ENCODE data around the gene CHRNB1.
A peak's percentile ranks its signal among the peaks of the same experiment; 100 is the strongest.
"Not testable (repeated sequence)": the region's sequence is repeated elsewhere in the genome, so short reads cannot be mapped to it uniquely, and the experiment has no call there.

Gene CHRNB1

DNA sequence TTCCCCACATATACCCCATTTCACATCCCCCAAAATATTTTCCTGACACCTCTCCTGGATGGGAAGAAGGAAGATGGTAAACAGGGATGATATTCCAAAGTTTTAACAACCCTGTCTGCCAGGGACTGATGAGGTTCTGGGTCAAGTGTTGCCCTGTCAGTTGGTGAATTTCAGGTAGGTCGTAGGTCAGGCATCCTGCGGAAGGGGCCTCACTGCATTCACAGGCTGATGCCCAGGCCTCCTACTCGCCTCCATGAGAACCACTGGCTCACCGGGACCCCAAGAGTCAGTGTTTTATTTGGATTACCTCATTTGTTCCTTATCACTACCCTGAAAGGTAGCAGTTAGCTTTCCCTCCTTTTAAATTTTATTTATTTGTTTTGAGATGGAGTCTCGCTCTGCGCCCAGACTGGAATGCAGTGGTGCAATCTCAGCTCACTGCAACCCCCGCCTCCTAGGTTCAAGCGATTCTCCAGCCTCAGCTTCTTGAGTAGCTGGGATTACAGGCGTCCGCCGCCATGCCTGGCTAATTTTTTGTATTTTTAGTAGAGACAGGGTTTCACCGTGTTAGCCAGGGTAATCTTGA, 24.0 kb downstream of the CHRNB1 start:
- DNase-seq, result no peak

DNA sequence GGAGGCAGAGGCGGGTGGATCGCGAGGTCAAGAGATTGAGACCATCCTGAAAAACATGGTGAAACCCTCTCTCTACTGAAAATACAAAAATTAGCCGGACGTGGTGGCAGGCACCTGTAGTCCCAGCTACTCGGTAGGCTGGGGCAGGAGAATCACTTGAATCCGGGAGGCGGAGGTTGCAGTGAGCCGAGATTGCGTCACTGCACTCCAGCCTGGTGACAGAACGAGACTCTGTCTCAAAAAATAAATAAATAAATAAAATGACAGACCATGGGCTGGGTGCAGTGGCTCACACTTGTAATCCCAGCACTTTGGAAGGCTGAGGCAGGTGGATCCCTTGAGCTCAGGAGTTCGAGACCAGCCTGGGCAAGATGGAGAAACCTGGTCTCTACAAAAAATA, 25.0 kb downstream of the CHRNB1 start:
- not testable (repeated sequence) for DNase-seq

DNA sequence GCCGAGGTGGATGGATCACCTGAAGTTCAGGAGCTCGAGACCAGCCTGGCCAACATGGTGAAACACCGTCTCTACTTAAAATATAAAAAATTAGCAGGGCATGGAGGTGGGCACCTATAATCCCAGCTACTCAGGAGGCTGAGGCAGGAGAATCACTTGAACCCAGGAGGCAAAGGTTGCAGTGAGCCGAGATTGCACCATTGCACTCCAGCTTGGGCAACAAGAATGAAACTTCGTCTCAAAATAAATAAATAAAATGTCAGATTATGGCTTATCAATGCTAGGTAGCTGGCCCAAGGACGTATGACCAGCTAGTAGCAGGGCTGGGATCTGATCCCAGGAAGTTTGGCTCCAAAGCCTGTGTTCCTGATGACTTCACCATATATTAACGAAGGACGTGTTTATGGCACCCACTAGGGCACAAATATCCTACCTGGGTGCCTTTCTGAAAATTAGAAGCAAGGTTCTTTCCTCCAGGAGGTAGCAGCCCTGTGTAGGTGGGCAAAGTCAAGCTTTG, 25.7 kb downstream of the CHRNB1 start:
- not testable (repeated sequence) for DNase-seq

DNA sequence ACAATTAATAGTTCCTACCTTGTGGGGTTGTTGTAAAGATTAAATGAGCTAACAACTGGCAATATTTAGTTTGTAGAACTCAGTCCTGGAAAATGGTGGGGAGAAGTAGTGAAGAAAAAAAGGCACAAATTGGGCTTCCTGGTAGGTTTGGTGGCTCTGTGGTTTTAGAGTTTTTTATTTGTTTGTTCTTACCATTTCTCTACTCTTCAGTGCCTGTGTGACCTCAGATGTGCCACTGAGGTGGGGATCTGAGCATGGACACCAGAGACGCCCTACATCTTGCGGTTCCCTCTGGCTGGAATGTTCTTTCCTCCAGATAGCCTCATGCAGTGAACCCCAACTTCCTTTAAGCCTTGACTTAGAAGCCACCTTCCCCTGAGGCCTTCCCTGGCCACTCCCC, 26.9 kb downstream of the CHRNB1 start:
- DNase-seq, result no peak

DNA sequence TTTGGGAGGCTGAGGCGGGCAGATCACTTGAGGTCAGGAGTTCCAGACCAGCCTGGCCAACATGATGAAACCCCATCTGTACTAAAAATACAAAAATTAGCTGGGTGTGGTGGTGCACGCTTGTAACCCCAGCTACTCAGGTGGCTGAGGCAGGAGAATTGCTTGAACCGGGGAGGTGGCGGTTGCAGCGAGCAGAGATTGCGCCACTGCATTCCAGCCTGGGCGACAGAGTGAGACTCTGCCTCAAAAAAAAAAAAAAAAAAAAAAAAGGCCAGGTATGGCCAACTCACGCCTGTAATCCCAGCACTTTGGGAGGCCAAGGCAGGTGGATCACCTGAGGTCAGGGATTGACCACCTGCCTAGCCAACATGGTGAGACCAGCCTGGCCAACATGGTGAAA, 29.9 kb downstream of the CHRNB1 start:
- DNase-seq, result not testable (repeated sequence)

DNA sequence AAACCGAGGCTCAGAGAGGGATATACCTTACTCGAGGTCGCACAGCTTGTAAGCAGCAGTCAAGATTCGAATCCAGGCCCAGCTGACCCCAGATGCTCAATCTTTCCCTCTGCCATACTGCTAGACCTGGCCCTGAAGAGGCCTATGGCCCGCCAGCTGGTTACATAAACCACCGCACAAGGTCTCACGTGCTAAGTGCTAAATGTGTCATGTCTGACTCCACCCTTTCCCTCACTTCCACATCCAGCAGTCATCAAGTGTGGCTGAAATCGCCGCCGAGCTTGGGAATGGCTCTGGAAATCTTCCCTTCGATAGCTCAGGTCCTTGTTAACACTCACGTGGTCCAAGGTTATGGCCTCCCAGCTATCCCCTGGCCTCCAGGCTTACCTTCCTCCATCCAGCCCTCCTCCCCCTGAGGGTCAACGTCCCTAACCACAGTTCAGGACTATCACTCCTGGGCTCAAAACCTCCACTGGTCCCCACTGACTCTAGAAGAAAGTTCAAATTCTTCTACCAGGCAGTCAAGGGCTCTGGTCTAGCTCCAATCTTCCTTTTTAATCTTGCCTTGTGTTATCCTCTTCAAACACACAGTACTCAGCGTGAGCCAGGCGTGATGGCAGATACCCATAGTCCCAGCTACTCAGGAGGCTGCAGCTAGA, 31.0 kb downstream of the CHRNB1 start:
- no peak for DNase-seq

DNA sequence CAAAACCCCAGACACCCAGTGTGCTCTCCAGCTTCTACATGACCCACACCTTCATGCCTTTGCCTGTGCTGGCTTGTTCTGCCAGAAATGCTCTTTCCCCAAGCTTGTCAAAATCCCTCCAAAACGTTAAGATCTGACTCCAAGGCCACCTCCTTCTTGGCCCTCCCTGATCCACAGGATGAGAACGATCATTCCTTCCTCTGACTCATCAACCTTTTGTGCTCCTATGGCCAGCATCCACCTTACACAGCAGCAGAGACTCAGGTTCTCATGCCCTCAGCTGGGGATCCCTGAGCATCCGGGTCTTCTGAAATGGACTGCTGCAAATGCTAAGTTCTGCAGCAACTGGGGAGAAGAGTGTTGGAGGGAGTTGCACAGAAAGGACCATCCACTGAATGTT, 31.6 kb downstream of the CHRNB1 start:
- DNase-seq, result no peak

DNA sequence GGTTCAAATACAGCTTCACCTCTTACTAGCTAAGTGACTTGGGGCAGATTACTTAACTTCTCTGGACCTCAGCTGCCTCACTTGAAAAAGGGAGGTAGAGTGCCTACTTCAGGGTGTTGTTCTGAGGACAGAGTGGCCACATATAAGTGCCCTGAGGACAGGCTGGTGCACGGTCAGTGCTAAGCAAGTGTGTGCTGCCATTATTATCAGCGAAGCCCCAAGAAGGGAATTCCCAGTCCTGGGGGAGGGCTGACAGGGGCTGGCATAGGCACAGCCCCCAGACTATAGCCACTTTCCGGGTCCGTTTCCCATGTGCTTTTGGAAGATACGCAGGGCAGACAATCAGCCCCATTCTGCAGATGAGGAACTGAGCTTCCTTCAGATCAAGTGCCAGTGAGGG, 32.1 kb downstream of the CHRNB1 start:
- no peak for DNase-seq

DNA sequence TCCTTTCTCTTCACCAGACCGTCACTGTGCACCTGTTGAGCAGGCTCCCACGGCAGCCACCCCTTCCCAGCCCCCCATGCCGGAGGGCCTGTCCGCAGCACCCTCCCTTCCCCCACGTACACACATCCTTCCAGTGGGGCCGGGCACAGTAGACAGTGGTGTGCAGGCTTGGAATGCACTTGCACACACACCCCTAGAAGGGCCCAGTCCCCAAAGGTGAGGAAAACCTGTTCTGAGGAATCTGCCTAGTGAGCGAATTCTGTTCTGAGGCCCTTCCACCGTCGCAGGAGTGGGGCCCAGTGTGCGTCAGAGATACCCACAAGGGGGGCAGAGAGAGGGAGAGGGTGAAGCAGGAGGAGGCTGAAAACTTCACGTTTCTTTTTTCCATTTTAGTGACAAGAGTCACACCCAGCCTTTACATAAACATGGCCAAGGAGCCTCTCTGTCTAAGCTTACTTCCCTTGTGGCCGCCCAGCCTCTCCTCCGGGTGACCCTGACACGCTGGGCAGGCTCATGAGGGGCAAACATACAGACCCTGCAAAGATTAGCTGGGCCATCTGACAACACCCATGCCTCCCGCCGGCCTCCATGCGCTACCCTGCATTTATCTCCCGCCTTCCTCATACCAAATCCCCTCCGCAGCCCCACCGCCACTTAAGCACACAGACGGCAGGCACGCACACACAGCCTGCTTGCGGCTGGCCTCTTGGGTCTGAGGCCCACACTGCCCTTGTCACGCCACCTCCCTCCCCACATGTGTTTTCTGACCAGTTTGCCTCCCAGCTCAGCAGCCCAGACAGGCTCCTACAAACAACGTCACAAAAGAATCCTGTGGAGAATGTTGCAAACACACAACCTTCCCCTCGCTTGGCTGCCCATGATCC, 32.8 kb downstream of the CHRNB1 start:
- no peak for DNase-seq

DNA sequence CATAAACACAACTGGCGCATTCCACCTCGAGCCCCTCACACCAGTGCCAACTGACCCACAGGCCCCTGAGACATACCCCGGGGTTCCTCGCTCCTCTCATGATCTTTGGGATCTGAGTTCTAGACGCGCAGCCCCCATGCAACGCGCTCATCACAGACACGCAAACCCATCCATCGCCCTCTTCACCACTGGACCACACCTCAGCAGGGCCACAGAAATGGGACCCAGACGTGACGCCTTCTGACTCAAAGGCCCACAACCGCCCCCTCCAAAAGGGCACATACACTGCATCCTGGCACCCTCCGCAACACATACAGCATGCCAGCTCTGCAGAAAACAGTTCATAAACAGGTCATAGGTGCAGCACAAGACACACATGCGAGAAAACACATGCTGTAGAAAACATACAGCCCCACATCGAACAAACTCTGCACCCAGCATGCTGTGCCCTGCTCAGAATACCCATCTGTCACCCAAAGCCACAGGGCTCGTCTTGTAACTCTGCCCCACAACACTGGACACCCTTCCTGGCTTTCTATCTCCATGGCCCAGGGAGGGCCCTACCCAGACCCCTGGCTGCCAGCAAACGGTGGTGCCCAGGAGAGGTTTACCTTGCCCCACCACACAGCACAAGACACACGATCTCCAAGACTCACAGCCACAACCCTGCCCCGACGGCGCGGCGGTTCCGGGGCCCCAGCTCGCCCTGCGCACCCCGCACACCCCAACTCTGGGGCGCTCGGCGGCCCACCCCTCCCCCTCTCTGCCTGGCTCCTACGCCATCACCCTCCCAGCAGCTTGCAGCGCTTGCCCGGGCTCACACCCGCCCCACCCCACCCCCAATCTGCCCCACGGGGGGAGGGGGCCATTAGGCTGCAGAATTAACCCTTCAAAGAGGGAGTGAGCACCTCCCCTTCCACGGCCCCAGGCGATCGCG, 33.7 kb downstream of the CHRNB1 start:
- no peak for DNase-seq

DNA sequence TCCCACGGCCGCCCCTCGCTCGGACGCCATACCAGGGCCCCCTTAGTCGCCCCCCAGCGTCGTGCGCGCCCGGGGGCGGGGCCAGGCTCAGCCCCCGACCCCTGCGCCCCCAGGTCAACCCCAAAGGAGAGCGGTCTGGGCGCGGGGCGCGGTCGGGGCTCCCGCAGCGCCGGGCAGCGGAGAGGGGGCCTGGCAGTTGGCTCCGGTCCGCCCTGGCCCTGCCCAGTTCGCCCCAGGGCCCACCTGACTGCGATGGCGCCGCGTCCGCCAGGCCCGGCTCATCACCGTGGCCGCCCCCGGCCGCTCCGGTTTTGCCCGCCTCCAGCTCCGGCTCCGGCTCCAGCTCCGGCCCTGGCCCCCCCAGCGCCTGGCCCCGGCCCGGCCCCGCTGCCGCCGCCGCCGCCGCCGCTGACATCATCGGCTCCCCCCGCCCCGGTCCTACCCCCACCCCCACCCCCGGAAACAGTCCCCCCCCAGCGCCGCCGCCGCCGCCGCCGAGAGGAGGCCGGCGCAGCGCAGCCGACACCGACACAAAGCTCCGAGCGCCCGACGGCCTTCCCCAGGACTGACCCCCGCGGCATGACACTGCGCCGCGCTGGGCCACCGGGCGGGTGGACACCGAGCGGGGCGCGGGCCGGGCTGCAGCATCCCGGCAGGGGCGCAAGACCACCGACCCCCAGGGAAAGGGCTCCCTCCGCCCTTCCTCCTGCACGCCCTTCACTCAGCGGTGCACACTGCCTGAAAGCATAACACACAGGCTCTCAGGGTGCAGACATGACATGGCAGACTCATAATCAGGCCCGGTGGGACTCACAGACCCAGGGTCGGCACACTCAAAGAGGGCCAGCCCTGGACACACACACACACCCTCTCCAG, 34.6 kb downstream of the CHRNB1 start, which contains the start of gene ZBTB4:
Gene ZBTB4, minus strand, starts transcription at position 419 of the 876 bp plus-strand sequence. CDS start 12,830 bp downstream, outside the sequence.
- DNase-seq, result peak; percentile 31

DNA sequence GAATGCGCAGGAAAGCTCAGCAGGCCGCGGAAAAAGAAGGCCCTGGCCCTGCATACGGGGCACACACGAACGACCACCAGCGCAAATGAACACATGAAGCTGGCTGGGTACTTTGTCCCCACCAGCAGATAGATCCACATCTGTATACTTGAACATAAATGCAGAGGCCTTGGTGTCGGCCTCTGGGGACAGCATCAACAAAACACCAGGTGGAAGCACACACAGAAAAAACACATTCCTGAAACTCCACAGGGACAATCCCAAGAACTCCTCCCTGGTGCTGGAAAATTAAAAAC, 35.2 kb downstream of the CHRNB1 start:
- DNase-seq, result no peak

DNA sequence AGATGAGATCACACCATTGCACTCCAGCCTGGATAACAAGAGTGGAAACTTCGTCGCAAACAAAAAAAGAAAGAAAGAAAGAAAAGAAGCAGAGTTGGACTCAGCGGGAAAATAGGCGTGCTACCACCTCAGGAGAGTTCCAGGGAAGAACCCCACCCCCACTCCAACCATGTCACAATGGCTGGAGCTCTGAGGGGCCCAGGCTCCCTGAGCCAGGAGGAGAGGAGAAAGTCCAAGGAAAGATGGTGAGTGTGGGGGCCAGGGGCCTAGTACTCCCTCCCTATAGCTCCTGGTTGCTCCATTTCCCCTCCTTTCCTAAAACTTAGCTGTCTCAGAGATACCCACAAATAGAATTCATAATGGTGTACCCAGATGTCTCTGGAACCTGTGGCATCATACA, 36.4 kb downstream of the CHRNB1 start, which contains the start of gene SLC35G6:
Gene SLC35G6, plus strand, starts transcription at position 172 of the 400 bp plus-strand sequence. Its CDS starts 71 bp downstream, at position 243.
- DNase-seq, result not testable (repeated sequence)

DNA sequence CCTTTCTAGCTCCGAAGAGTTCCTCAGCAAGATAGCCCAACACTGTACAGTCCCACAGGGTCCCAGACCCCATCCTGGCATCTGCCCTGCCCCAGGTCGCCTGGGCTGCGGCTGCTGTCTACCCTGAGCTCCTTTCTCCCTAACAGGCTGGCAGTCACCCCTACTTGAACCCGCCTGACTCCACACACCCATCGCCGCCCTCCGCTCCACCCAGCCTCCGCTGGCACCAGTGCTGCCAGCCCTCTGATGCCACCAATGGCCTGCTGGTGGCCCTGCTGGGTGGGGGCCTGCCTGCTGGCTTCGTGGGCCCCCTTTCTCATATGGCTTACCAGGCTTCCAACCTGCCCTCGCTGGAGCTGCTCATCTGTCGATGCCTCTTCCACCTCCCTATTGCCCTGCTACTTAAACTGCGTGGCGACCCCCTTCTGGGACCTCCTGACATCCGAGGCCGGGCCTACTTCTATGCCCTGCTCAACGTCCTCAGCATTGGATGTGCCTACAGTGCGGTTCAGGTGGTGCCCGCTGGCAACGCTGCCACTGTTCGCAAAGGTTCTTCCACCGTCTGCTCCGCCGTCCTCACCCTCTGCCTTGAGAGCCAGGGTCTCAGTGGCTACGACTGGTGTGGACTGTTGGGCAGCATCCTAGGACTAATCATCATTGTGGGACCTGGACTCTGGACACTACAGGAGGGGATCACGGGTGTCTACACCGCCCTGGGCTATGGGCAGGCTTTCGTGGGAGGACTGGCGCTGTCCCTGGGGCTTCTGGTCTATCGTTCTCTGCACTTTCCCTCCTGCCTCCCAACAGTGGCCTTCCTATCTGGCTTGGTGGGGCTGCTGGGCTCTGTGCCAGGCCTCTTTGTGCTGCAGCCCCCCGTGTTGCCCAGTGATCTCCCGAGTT, 37.2 kb downstream of the CHRNB1 start:
- DNase-seq, result not testable (repeated sequence)

DNA sequence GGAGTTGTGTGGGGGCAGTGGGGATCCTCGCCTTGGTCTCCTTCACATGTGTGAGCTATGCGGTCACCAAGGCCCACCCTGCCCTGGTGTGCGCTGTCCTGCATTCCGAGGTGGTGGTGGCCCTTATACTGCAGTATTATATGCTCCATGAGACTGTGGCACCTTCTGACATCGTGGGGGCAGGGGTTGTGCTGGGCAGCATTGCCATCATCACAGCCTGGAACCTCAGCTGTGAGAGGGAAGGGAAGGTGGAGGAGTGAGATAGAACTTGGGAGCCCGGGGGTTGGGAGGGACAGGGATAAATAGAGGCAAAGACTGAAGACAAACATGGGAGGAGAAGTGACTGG, 37.9 kb downstream of the CHRNB1 start:
- DNase-seq, result not testable (repeated sequence)

DNA sequence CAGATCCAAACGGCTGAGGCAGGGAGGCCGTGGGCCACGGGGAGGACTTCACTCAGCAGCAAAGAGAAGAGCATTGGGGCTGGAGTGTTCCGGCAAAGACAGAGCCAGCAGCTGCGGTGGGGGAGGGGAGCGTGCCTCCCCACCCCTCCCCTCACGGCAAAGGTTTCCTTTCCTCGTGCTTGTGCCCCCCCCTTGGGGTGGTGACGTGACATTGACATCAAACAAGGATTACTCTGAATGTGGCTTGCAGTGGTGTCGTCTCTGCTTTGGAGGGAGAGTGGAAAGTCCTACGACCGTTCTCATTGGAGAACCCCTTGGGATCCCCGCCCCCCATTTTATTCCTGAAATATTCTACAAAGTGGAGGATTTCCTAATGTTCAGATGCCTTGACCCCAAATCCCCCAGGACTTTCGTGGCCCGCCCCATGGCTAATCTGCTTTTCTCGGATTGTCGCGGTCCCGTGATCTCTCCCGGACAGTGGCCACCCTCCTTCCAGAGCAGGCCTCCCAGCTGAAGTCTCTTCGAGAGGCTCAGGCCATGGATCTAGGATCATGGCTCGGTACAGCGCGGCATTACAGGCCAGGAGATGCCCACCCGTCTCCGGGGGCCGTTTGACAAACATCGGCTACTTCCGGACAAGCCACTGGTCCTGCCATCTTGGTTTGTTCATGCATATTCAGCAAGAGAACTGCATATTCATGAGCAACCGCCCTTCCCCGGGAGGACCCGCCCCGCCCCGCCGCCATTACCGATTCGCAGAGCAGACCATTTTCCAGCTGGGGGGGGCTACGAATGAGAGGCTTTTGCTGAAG, 38.6 kb downstream of the CHRNB1 start:
- peak; percentile 97 for DNase-seq

DNA sequence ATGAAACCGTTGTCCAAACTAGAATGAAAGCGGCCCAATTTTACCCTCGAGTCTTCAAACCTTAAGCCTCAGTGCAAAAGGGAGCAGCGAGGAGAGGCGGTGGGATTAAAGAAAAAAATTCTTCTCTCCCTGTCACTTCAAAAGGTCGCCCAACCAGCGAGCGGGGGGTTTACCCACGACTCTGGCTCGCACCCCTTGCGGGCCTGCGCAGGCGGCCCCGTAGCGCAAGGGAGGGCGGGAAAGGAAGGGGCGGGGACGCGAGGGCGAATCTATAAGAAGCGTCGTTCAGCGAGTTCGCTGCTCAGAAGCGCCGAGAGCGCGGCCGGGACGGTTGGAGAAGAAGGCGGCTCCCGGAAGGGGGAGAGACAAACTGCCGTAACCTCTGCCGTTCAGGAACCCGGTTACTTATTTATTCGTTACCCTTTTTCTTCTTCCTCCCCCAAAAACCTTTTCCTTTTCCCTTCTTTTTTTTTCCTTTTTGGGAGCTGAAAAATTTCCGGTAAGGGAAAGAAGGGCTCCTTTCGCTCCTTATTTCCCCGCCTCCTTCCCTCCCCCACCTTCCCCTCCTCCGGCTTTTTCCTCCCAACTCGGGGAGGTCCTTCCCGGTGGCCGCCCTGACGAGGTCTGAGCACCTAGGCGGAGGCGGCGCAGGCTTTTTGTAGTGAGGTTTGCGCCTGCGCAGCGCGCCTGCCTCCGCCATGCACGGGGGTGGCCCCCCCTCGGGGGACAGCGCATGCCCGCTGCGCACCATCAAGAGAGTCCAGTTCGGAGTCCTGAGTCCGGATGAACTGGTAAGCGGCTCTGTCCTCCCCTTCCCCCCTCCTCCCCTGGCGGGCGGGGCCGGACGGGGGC, 39.4 kb downstream of the CHRNB1 start, which contains the start of gene POLR2A:
Gene POLR2A, plus strand, starts transcription at position 300 of the 852 bp plus-strand sequence.
- peak; percentile 97 for DNase-seq

DNA sequence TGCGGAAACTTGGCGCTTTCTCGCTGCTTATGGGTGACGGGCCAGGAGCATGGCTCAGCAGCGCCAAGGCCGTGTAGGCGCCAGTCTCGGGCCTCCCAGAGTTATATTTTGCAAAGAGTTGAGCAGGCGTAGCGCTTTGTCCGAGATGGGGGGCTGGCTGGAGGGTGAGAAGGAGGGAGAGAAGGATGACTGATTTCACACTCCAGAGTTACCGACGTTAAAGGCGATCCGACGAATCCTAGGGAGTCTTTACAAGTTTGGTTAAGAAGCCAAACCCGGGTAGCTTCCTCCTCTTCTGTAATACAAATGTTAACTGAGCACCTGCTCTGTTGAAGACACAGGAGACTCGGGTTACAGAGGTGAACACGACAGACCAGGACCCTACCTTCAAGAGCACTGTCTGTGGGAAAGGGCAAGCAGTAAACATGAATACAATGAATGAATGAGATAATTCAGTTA, 40.1 kb downstream of the CHRNB1 start:
- DNase-seq, result peak; percentile 21

All from NCI-H1092 treated with DMSO at 0.1 percent for 48 hours (cell line).